ENCODE measurements around the gene BPIFB4.
"Not testable (repeated sequence)": the region's sequence is repeated elsewhere in the genome, so short reads cannot be mapped to it uniquely, and the experiment has no call there.

Gene BPIFB4

GRCh38 chr20:33079259-33079658, at the start of gene BPIFB4:
TSS of gene BPIFB4 (plus strand) at chr20:33079643. CDS start at chr20:33081527, 1,884 bp downstream.
- no peak for DNase-seq (ENCODE audit: low read depth in 4 of 4, low spot score in 1 of 4)

GRCh38 chr20:33030076-33030475, 49.4 kb upstream of the BPIFB4 start:
- DNase-seq (ENCODE audit: low read depth in 4 of 4, low spot score in 1 of 4) = no peak

- no peak for DNase-seq (ENCODE audit: low read depth in 4 of 4, low spot score in 1 of 4)
Measured at GRCh38 chr20:33030569-33030968, 48.9 kb upstream of the BPIFB4 start.

- no peak for DNase-seq (ENCODE audit: low read depth in 4 of 4, low spot score in 1 of 4)
Measured at GRCh38 chr20:33031531-33031930, 47.9 kb upstream of the BPIFB4 start, which contains the start of gene BPIFB6. TSS of gene BPIFB6 (plus strand) at chr20:33031648. CDS start at chr20:33031648, 0 bp downstream.

- DNase-seq (ENCODE audit: low read depth in 4 of 4, low spot score in 1 of 4) = no peak
Measured at GRCh38 chr20:33032555-33032954, 46.9 kb upstream of the BPIFB4 start.

- no peak for DNase-seq (ENCODE audit: low read depth in 4 of 4, low spot score in 1 of 4)
Measured at GRCh38 chr20:33033381-33033780, 46.1 kb upstream of the BPIFB4 start.

GRCh38 chr20:33034115-33034514, 45.3 kb upstream of the BPIFB4 start:
- DNase-seq (ENCODE audit: low read depth in 4 of 4, low spot score in 1 of 4) = no peak

- DNase-seq (ENCODE audit: low read depth in 4 of 4, low spot score in 1 of 4) = no peak
Measured at GRCh38 chr20:33034901-33035492, 44.4 kb upstream of the BPIFB4 start.

GRCh38 chr20:33037456-33037855, 42.0 kb upstream of the BPIFB4 start:
- no peak for DNase-seq (ENCODE audit: low read depth in 4 of 4, low spot score in 1 of 4)

GRCh38 chr20:33038243-33038642, 41.2 kb upstream of the BPIFB4 start:
- DNase-seq (ENCODE audit: low read depth in 4 of 4, low spot score in 1 of 4) = no peak

- DNase-seq (ENCODE audit: low read depth in 4 of 4, low spot score in 1 of 4) = no peak
Measured at GRCh38 chr20:33042430-33042829, 37.0 kb upstream of the BPIFB4 start.

GRCh38 chr20:33042983-33043730, 36.3 kb upstream of the BPIFB4 start:
- no peak for DNase-seq (ENCODE audit: low read depth in 4 of 4, low spot score in 1 of 4)

GRCh38 chr20:33043731-33044181, 35.7 kb upstream of the BPIFB4 start:
- DNase-seq (ENCODE audit: low read depth in 4 of 4, low spot score in 1 of 4) = no peak

- not testable (repeated sequence) for DNase-seq (ENCODE audit: low read depth in 4 of 4, low spot score in 1 of 4)
Measured at GRCh38 chr20:33045129-33045721, 34.2 kb upstream of the BPIFB4 start.

GRCh38 chr20:33046412-33046811, 33.0 kb upstream of the BPIFB4 start:
- no peak for DNase-seq (ENCODE audit: low read depth in 4 of 4, low spot score in 1 of 4)

GRCh38 chr20:33051333-33051732, 28.1 kb upstream of the BPIFB4 start:
- DNase-seq (ENCODE audit: low read depth in 4 of 4, low spot score in 1 of 4) = no peak

- DNase-seq (ENCODE audit: low read depth in 4 of 4, low spot score in 1 of 4) = no peak
Measured at GRCh38 chr20:33053291-33054106, 25.9 kb upstream of the BPIFB4 start, which contains the start of gene BPIFB3. TSS of gene BPIFB3 (plus strand) at chr20:33053903. CDS start at chr20:33055436, 1,533 bp downstream.

- no peak for DNase-seq (ENCODE audit: low read depth in 4 of 4, low spot score in 1 of 4)
Measured at GRCh38 chr20:33054381-33054780, 25.1 kb upstream of the BPIFB4 start.

- no peak for DNase-seq (ENCODE audit: low read depth in 4 of 4, low spot score in 1 of 4)
Measured at GRCh38 chr20:33054791-33055190, 24.7 kb upstream of the BPIFB4 start.

- no peak for DNase-seq (ENCODE audit: low read depth in 4 of 4, low spot score in 1 of 4)
Measured at GRCh38 chr20:33059136-33059535, 20.3 kb upstream of the BPIFB4 start.

GRCh38 chr20:33059741-33060390, 19.6 kb upstream of the BPIFB4 start:
- no peak for DNase-seq (ENCODE audit: low read depth in 4 of 4, low spot score in 1 of 4)
